Adrenal gland (tissue), 12 donors: ENCODE measurements around the gene DDO. TPM values are rescaled to one million over a fixed set of nuclear protein-coding genes. Genes with fewer than 3 reads are reported as not detected.

Source experiments
- DNase-seq, 7 donors: peaks; one replicate each; pipeline ENCODE4 v3.0.0-alpha.2; 2019 to 2020
- H3K27ac ChIP-seq, 5 donors: fragments of 200-600 bp; sonication (generic) in 4 of 5; 1 replicate in 3 of 5; 2 replicates in 2 of 5; pipeline versions ENCODE4 v1.5.1 to v1.8.0; 2016 to 2020; ENCODE audit warnings: mild to moderate bottlenecking in 1 of 5
- H3K27me3 ChIP-seq: fragments of 200-600 bp; 2 replicates; pipeline ENCODE4 v1.8.0; 2021
- H3K36me3 ChIP-seq, 2 donors: fragments of 200-600 bp; replicated peaks in 1 of 2; 1 replicate in 1 of 2; 2 replicates in 1 of 2; pipeline versions ENCODE4 v1.5.1 to v1.8.0; 2018 to 2022
- H3K4me1 ChIP-seq, 2 donors: fragments of 200-600 bp; replicated peaks in 1 of 2; 1 replicate in 1 of 2; 2 replicates in 1 of 2; pipeline versions ENCODE4 v1.5.1 to v1.8.0; 2018 to 2021
- H3K4me3 ChIP-seq, 4 donors: fragments of 200-600 bp; sonication (generic) in 3 of 4; one replicate each; pipeline ENCODE4 v1.5.1; 2016 to 2018
- H3K9me3 ChIP-seq, 3 donors: fragments of 200-600 bp; sonication (generic) in 1 of 3; replicated peaks in 1 of 3; 1 replicate in 2 of 3; 2 replicates in 1 of 3; pipeline versions ENCODE4 v1.5.1 to v1.8.0; 2016 to 2021
- POLR2A ChIP-seq, 2 donors: fragments of 450-650 bp; IDR thresholded peaks; one replicate each; pipeline ENCODE4 v1.6.1; 2017; ENCODE audit warnings: antibody characterized with exemption in 2 of 2, mild to moderate bottlenecking in 2 of 2, moderate library complexity in 1 of 2
- WGBS, 4 donors: extraction: QIAGEN DNeasy Blood & Tissue Kit in 2 of 4; methylation state at CpG; one replicate each; pipeline versions ENCODE4 v1.1.5 to v1.1.7; 2013 to 2017; 5-methylcytosine and 5-hydroxymethylcytosine counted together
- intact Hi-C, 2 donors: fragments of 100-400 bp; cut with DNase I; formaldehyde crosslinking; loops; one replicate each; pipeline versions ENCODE4 v1.14.1 to v1.15.0; 2022 to 2023
- polyA plus RNA-seq, 3 donors: library from polyadenylated mRNA; stranded (reverse); fragments of 200-250 nt in 2 of 3; fragments of 350-450 nt in 1 of 3; fragmentation: Illumina TruSeq in 1 of 3; extraction: RNeasy Lipid Tissue Mini Kit (QIAGEN cat#74804) in 1 of 3; gene quantifications; one replicate each; pipeline ENCODE4 v1.2.3, GENCODE V29; 2013 to 2014
- total RNA-seq, 9 donors: library from RNA; depleted of rRNA in 4 of 9; stranded (reverse); fragments of >200 nt in 4 of 9; fragments of 120-200 nt in 1 of 9; fragmentation: NEBNext Ultra II Directional in 1 of 9; extraction: Animal tissue kit (Norgen Biotek cat#: 25700) in 1 of 9; gene quantifications; one replicate each; pipeline versions ENCODE4 v1.1.0 to v1.2.4, GENCODE V29; 2013 to 2023
- TF ChIP-seq, protein P1 (sequence below), 6 experiments: fragments of 450-650 bp in 4 of 6; fragments of 200-600 bp in 2 of 6; sonication (generic) in 1 of 6; IDR thresholded peaks; 1 replicate in 5 of 6; 2 replicates in 1 of 6; pipeline versions ENCODE4 v1.5.1 to v1.8.0; 2016 to 2021; ENCODE audit warnings: antibody characterized with exemption in 6 of 6, mild to moderate bottlenecking in 2 of 6, moderate library complexity in 1 of 6
- donor health status: healthy with polysubstance abuse.
- donor health status: Bipolar disorder and iron deficiency.
- donor health status: DM: yes; HTN: yes; CAD: no.
- donor health status: DM: no; HTN: no; CAD: no.
- donor health status: DM: no; HTN: no; CAD: no.
- donor health status: DM: yes; HTN: yes; CAD: no.

DDO gene
- total and polyA plus RNA-seq, 12 donors: 4.4 to 19.1 (median 9.7) TPM

DNA sequence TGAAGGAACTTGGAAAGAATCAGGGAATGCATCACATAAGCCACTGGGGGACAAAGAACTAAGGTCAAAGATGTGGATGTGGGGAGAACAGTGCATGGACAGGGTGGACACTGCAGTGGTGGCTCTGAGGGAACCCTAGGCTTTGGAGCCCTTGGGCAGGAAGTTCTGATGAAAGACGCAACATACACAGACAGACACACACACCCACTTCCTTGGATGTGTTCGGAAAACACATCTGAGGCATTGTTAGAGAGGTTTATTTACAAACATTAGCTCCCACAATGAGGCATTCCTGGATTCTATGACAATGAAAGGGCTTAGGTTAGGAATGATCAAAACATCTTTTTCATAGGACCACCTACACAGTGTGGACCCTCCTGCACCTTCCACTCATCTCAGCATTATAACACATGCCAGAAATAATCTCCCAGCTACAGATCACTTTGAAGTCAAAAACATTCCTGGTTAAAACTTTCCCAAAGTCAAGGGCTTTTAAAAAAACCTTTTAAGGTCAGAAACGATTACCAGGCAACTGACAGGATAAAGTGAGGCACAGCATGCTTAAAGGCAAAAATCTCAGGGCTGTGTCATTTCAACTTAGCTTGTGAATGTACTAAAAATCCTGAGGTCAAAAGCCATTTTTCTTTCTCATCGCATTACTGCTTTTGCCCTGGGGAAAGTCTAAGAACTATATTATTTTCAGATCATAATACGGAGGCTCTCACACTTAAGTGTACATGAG, 50.8 kb downstream of the DDO start:
- Histone ChIP-seq H3K9me3 (no peaks in the 10 kb centered on the region), H3K4me3 (no peak overlapping the region), H3K36me3 (no peaks in the 10 kb centered on the region), H3K4me1 (no peaks in the 10 kb centered on the region), H3K27me3 (no peaks in the 10 kb centered on the region), H3K27ac (no peak overlapping the region)
- no peak for DNase-seq
- intact Hi-C loops: no loop called here
- TF ChIP-seq, protein P1, sequence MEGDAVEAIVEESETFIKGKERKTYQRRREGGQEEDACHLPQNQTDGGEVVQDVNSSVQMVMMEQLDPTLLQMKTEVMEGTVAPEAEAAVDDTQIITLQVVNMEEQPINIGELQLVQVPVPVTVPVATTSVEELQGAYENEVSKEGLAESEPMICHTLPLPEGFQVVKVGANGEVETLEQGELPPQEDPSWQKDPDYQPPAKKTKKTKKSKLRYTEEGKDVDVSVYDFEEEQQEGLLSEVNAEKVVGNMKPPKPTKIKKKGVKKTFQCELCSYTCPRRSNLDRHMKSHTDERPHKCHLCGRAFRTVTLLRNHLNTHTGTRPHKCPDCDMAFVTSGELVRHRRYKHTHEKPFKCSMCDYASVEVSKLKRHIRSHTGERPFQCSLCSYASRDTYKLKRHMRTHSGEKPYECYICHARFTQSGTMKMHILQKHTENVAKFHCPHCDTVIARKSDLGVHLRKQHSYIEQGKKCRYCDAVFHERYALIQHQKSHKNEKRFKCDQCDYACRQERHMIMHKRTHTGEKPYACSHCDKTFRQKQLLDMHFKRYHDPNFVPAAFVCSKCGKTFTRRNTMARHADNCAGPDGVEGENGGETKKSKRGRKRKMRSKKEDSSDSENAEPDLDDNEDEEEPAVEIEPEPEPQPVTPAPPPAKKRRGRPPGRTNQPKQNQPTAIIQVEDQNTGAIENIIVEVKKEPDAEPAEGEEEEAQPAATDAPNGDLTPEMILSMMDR (IDR thresholded peaks at IDR 0.05): no peak
- no peak for TF ChIP-seq POLR2A (IDR thresholded peaks at IDR 0.05)
- WGBS, 4 donors: 67 to 78% (median 73%) methylated on average over 5 of the region's 5 CpGs

DNA sequence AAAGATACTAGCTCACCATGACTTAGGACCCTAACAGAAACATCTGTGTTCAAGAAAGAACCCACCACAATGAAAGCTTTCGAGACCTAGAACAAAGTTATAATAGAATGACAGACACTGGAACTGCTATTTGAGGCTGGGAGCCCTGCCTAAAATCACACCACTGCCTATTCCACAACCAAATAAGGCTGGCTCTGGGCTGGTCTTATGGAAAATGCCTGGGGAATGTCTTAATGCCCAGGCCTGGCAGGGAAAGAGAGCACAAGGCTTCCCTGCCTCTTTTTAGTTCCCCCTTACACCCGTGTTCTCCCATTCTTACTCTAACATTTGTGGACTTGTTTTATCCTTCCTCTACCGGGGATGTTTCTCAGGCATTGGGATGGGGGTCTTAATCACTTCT, 51.6 kb downstream of the DDO start:
- H3K36me3 ChIP-seq: no peaks in the 10 kb centered on the region
- H3K27ac ChIP-seq: no peak overlapping the region

DNA sequence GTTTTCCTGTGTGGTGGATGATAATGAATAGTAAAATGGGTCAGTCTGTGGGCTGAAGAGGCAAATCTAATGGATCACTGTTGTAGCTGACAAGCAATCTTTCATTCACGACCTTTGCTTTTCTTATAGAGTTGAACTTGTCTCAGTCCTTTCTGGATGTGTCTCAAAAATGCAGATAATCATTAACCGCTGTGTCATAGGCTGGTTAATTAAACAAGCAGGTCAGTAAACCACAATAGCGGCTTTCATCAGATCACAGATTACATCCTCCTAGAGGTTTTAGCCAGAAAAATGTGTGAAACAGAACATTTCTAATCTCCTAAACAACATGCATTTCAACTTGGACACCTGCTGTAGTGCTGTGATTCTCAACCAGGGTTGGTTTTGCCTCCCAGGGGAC, 54.7 kb downstream of the DDO start:
- no peak overlapping the region for H3K4me3 ChIP-seq
- no peak overlapping the region for H3K27ac ChIP-seq
- DNase-seq: no peak
- whole genome bisulfite sequencing, 4 donors: 66 to 74% (median 70%) methylated on average over 3 of the region's 3 CpGs
- H3K4me1 ChIP-seq: peaks cover 0 to 10% of the 10 kb centered on the region in 2 donors
- no peaks in the 10 kb centered on the region for H3K36me3 ChIP-seq
- H3K9me3 ChIP-seq: no peaks in the 10 kb centered on the region
- TF ChIP-seq, protein P1 (IDR thresholded peaks at IDR 0.05): no peak
- no peak for TF ChIP-seq POLR2A (IDR thresholded peaks at IDR 0.05)
- H3K27me3 ChIP-seq: no peaks in the 10 kb centered on the region
- intact Hi-C loops: no loop called here

More for the DNA sequence above, 51.6 kb downstream of the DDO start:
- Histone ChIP-seq H3K9me3 (no peaks in the 10 kb centered on the region), H3K27me3 (no peaks in the 10 kb centered on the region), H3K4me3 (no peak overlapping the region), H3K4me1 (peaks cover 0 to 3% of the 10 kb centered on the region in 2 donors)
- no peak for DNase-seq
- TF ChIP-seq, protein P1 (IDR thresholded peaks at IDR 0.05): no peak
- intact Hi-C loops: no loop called here
- 82 to 95% (median 89%) methylated on average over 3 of the region's 3 CpGs for WGBS, 4 donors

DNA sequence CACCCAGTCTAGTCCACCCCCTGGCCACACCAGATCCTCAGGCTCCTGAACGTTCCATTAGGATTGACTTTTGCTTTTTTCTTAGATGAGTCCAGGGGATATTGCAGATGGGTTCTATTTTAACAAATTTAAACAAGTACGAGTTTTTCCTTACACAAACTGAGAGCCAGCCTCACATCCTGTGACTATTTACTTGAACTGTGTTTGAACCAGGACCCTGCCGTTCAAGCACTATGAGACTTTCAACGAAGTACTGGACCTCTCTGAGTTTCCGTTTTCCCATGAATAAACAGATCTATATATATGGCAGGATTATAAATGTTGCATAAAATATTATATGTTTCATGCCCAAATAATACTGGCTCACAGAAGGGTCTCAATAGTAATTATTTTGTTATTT, 55.8 kb downstream of the DDO start:
- H3K27me3 ChIP-seq: no peaks in the 10 kb centered on the region
- H3K4me3 ChIP-seq: no peak overlapping the region
- TF ChIP-seq, protein P1 (IDR thresholded peaks at IDR 0.05): no peak
- no peak for TF ChIP-seq POLR2A (IDR thresholded peaks at IDR 0.05)
- H3K36me3 ChIP-seq: no peaks in the 10 kb centered on the region
- 71 to 78% (median 75%) methylated on average over 5 of the region's 5 CpGs for WGBS, 4 donors
- H3K4me1 ChIP-seq: peaks cover 0 to 10% of the 10 kb centered on the region in 2 donors
- no peaks in the 10 kb centered on the region for H3K9me3 ChIP-seq
- DNase-seq: no peak
- H3K27ac ChIP-seq: no peak overlapping the region
- intact Hi-C loops: no loop called here
